ENCODE measurements around the gene ELF5.

DNA sequence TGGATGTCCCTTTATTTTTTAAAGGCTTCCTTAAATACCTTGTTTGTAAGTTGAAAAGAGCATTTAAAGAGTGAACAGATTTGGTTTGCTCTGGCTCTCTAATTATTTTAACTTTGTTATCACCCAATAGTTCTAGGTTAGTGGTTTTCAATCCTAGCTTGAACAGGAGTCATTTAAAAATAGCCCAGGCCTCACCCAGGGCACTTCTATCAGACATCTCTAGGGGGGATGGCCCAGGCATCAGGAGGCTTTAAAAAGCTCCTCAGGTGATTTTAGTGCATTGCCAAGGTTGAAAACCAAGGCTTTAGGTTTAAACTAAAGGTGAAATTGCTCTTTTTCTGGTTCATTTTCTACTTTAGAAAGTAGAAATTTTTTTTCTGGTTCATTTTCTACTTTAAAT, 66.5 kb downstream of the ELF5 start:
- TF ChIP-seq, protein P1, sequence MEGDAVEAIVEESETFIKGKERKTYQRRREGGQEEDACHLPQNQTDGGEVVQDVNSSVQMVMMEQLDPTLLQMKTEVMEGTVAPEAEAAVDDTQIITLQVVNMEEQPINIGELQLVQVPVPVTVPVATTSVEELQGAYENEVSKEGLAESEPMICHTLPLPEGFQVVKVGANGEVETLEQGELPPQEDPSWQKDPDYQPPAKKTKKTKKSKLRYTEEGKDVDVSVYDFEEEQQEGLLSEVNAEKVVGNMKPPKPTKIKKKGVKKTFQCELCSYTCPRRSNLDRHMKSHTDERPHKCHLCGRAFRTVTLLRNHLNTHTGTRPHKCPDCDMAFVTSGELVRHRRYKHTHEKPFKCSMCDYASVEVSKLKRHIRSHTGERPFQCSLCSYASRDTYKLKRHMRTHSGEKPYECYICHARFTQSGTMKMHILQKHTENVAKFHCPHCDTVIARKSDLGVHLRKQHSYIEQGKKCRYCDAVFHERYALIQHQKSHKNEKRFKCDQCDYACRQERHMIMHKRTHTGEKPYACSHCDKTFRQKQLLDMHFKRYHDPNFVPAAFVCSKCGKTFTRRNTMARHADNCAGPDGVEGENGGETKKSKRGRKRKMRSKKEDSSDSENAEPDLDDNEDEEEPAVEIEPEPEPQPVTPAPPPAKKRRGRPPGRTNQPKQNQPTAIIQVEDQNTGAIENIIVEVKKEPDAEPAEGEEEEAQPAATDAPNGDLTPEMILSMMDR (conservative IDR thresholded peaks at IDR 0.05; ENCODE audit: low read depth, low read length) = no peak
- no peak for TF ChIP-seq EZH2phosphoT487 (IDR thresholded peaks at IDR 0.05; ENCODE audit: borderline replicate concordance, low read length)
